Glomerular visceral epithelial cell (primary cell): ENCODE results near the gene PITPNC1.
"Not testable (repeated sequence)": the region's sequence is repeated elsewhere in the genome, so short reads cannot be mapped to it uniquely, and the experiment has no call there.

ENCODE experiments used
- DNase-seq: peaks from one replicate; pipeline ENCODE4 v3.0.0-alpha.2; 2016; ENCODE audit errors: extremely low spot score

The PITPNC1 gene

GRCh38 chr17:67376737-67377487, at the start of gene PITPNC1:
PITPNC1 (plus strand) TSS chr17:67377281.
- peak; percentile 85 for DNase-seq

- DNase-seq: no peak
Measured at GRCh38 chr17:67328026-67328425, 49.1 kb upstream of the PITPNC1 start.

DNA sequence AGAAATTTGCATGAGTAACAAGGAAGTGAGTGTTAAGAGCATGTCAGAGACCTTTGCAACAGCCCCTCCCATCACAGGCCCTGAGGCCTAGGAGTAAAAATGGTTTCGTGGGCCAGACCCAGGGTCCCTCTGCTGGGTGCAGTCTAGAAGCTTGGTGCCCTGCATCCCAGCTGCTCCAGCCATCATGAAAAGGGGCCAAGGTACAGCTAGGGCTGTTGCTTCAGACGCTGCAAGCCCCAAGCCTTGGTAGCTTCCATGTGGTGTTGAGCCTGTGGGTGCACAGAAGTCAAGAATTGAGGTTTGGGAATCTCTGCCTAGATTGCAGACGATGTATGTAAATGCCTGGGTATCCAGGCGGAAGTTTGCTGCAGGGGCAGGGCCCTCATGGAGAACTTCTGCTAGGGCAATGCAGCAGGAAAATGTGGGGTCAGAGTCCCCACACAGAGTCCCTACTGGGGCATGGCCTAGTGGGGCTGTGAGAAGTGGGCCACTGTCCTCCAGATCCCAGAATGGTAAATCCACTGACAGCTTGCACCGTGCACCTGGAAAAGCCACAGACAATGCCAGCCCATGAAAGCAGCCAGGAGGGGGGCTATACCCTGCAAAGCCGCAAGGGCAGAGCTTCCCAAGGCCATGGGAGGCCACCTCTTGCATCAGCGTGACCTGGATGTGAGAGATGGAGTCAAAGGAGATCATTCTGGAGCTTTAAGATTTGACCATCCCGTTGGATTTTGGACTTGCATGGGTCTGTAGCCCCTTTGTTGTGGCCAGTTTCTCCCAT, 45.5 kb upstream of the PITPNC1 start:
- not testable (repeated sequence) for DNase-seq

DNA sequence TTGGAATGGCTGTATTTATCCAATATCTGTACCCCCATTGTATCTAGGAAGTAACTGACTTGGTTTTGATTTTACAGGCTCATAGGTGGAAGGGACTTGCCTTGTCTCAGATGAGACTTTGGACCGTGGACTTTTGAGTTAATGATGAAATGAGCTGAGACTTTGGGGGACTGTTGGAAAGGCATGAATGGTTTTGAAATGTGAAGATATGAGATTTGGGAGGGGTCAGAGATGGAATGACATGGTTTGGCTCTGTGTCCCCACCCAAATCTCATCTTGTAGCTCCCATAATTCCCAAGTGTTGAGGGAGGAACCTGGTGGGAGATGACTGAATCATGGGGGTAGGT, 44.9 kb upstream of the PITPNC1 start:
- not testable (repeated sequence) for DNase-seq

- DNase-seq: no peak
Measured at GRCh38 chr17:67335245-67335835, 41.7 kb upstream of the PITPNC1 start.

- DNase-seq: no peak
Measured at GRCh38 chr17:67336859-67337258, 40.2 kb upstream of the PITPNC1 start.

DNA sequence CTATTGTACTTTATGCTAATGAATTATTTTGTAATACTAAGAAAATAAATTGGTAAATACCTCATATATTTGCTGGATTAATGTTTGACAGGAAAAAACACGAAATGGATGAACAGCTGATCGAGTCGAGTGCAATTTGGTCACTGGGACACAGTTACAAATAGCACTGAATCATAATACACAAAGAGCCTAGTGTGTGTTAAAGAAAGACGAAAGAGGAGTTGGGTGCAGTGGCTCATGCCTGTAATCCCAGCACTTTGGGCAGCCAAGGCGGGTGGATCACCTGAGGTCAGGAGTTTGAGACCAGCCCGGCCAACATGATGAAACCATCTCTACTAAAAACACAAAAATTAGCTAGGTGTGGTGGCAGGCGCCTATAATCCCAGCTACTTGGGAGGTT, 38.7 kb upstream of the PITPNC1 start:
- DNase-seq: not testable (repeated sequence)

GRCh38 chr17:67343237-67343636, 33.8 kb upstream of the PITPNC1 start:
- no peak for DNase-seq

DNA sequence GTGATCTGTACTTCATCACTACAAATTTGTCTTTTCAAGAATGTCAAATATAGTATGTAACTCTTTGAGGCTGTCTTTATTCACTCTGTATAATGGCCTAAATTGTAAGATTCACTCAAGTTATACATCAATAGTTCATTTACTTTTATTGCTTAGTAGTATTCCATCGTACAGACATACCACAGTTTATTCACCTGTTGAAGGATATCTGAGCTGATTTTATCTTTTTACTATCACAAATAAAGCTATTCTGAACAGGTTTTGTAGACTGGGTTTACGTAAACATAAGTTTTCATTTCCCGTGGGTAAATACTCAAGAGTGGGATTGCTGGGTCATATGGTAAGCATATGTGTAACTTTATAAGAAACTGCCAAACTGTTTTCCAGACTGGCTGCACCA, 29.3 kb upstream of the PITPNC1 start:
- DNase-seq: no peak

DNA sequence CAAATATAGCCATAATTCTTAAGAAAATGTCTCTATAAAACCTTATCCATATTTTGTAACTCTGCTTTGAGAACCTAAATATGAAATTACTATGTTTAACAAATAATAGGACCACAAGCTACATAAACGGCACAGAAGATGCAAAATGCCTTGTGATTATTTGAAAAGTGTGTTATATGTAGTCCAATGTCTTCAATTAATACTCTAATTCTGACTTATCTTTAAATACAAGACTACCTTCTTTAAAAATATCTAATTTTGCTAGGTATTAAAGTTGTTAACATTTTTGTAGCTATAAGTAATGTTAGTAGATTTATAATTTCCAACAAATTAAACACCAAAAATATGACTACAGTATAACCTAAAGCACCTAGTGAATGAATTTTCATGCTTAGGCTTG, 27.7 kb upstream of the PITPNC1 start:
- DNase-seq: no peak

DNA sequence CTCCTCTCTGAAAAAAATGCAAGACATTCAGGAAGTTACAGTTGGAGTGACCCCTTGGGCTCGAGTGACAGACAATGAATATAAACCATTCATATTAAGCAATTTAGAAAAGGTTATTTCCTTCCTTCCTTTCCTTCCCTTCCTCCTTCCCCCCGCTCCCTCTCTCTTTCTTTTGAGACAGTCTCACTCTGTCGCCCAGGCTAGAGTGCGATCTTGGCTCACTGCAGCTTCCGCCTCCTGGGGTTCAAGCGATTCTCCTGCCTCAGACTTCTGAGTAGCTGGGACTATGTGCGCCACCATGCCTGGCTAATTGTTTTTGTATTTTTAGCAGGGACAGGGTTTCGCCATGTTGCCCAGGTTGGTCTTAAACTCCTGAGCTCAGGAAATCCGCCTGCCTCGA, 23.9 kb upstream of the PITPNC1 start:
- no peak for DNase-seq

GRCh38 chr17:67353929-67354574, 23.0 kb upstream of the PITPNC1 start:
- DNase-seq: no peak

DNA sequence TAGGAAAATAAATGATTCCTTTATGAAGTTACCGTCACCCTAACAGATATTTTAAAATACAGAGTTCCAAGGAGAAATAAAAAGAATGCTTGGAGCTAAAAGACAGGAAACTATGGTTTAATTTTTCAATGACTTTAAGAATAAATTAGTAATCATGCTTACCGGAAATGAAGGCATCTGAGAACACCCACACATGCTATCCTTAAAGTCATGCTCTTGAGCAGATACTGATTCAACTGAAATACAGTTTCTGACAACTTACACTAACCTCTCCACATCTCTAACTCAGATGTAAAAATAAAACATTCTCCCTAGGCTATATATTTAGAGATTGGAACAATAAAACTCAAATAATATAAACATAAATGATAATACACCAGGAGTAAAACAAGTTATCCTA, 18.5 kb upstream of the PITPNC1 start:
- no peak for DNase-seq

GRCh38 chr17:67359960-67360791, 16.9 kb upstream of the PITPNC1 start:
- DNase-seq: no peak

GRCh38 chr17:67360880-67361279, 16.2 kb upstream of the PITPNC1 start:
- DNase-seq: no peak

GRCh38 chr17:67362173-67362572, 14.9 kb upstream of the PITPNC1 start:
- DNase-seq: no peak

- no peak for DNase-seq
Measured at GRCh38 chr17:67364847-67365737, 12.0 kb upstream of the PITPNC1 start.

GRCh38 chr17:67365738-67366192, 11.3 kb upstream of the PITPNC1 start:
- peak; percentile 59 for DNase-seq

DNA sequence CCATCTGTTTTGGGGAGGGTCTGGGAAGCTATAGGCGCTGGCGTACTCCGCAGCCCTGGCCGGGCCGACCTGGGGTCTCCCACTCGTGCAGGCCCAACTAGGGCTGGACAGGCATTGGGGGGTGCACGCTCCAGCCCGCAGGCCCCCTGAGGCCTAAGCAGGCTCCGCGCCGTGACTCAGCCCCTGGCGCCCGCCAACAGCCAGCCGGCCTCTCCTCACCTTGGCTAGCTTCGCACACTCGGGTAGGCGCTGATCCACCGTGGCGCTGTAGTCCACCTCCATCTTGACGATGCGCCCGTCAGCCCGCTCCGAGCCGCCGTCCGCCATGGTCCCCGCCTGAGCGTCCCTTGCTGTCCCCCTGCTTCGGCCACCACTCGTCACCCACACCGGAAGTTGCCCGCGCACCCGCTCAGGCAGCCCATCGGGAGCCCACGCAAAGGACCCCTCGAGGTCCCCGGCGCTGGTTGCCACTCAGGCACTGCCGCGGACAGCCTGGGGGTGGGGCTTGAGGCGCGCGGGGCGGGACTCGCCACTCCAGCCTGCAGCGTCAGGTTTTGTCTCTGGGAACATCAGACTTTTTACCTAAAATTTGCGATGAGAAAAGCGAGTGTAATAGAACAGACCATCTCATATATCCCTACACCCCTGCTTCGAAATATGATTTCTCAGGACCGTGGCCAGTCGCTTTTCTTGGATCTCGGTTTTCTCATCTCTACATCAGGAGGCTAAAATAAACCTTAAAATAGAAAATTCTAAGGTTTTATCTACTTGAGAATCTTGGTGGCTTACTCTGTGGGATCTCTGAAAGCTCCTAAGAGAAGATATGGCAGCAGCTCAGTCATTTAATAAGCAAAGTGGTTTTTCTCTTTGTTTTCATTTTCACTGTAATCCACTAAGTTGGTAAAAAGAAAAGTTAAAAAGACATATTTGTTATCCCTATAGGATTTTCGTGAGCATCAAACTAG, 10.6 kb upstream of the PITPNC1 start, which contains the start of gene PSMD12:
TSS of gene PSMD12 (minus strand) at position 385 of the 965 bp plus-strand sequence. CDS start at position 327, 58 bp downstream.
- DNase-seq: peak; percentile 90
